HepG2 (cell line): ENCODE data around the gene SEMA4C. TPM values are rescaled to one million over a fixed set of nuclear protein-coding genes. Genes with fewer than 3 reads are reported as not detected.

Experiments used
- ATAC-seq: fragments of 200-7000 bp; cut with Tn5 transposase; 3 replicates; pipeline ENCODE4 v1.9.1; 2020; ENCODE audit warnings: mild to moderate bottlenecking, moderate library complexity
- BruUV-seq: library from RNA; stranded (reverse); fragments of 400-500 nt; replicated peaks from 2 replicates; lab custom pipeline; 2021; lab: Mats Ljungman, UMichigan
- CTCF ChIA-PET: fragments of 300-600 bp; formaldehyde crosslinking; extraction: SDS; loops from one replicate; lab custom pipeline; 2021; ENCODE audit warnings: low total read pairs, inconsistent platforms, low intra/inter-chr PET ratio; lab: Yijun Ruan, JAX
- POLR2A ChIA-PET: fragments of 350-600 bp; sonication (Branson Sonifier 250); formaldehyde crosslinking; loops from one replicate; lab custom pipeline; 2020; ENCODE audit warnings: antibody characterized with exemption, inconsistent platforms; lab: Yijun Ruan, JAX
- DNase-seq: peaks from one replicate; pipeline ENCODE4 v3.0.0-alpha.2; 2015; ENCODE audit warnings: low spot score
- FAIRE-seq: peaks from 3 replicates; lab custom pipeline; 2011; peaks lifted over from hg19 to GRCh38; lab: Jason Lieb, UNC
- H2AFZ ChIP-seq: one replicate; pipeline ENCODE4 v1.6.1; 2011; ENCODE audit warnings: low read length, inconsistent platforms
- H3K27ac ChIP-seq: fragments of 300-600 bp; 3 replicates; pipeline ENCODE4 v1.8.0; 2011; ENCODE audit warnings: mixed run types, mild to moderate bottlenecking, mixed read lengths, low read length, inconsistent platforms; ENCODE audit not compliant: insufficient read depth; ENCODE audit errors: extremely low read length
- H3K27me3 ChIP-seq, 2 experiments: fragments of 200-600 bp in 1 of 2; 2 replicates in 1 of 2; 3 replicates in 1 of 2; pipeline versions ENCODE4 v1.6.0 to v1.8.0; 2011; ENCODE audit warnings: low read length in 2 of 2, mild to moderate bottlenecking in 2 of 2, moderate library complexity in 2 of 2, inconsistent platforms in 1 of 2; ENCODE audit not compliant: insufficient read depth in 2 of 2, control insufficient read depth in 1 of 2
- H3K36me3 ChIP-seq, 2 experiments: fragments of 200-600 bp in 1 of 2; replicated peaks in 1 of 2; 2 replicates in 1 of 2; 3 replicates in 1 of 2; pipeline versions ENCODE4 v1.5.1 to v1.8.0; 2011; ENCODE audit warnings: low read length in 2 of 2, inconsistent platforms in 1 of 2; ENCODE audit not compliant: insufficient read depth in 2 of 2, control insufficient read depth in 1 of 2
- H3K4me1 ChIP-seq: 2 replicates; pipeline ENCODE4 v1.5.1; 2012; ENCODE audit warnings: low read length, inconsistent platforms; ENCODE audit not compliant: insufficient read depth
- H3K4me2 ChIP-seq: 2 replicates; pipeline ENCODE4 v1.6.0; 2011; ENCODE audit warnings: low read depth, low read length, inconsistent platforms
- H3K4me3 ChIP-seq, 3 experiments: fragments of 200-600 bp in 1 of 3; sonication (generic), shearing (Covaris generic) in 1 of 3; replicated peaks in 1 of 3; 2 replicates each; pipeline ENCODE4 v1.5.1; 2011 to 2016; ENCODE audit warnings: low read length in 3 of 3, inconsistent platforms in 2 of 3, low read depth in 2 of 3, mild to moderate bottlenecking in 2 of 3, control low read depth in 1 of 3, mixed read lengths in 1 of 3; ENCODE audit not compliant: insufficient read depth in 1 of 3
- H3K79me2 ChIP-seq: one replicate; pipeline ENCODE4 v1.6.1; 2011; ENCODE audit warnings: low read length, inconsistent platforms; ENCODE audit not compliant: insufficient read depth
- H3K9ac ChIP-seq: 2 replicates; pipeline ENCODE4 v1.6.0; 2011; ENCODE audit warnings: mild to moderate bottlenecking, low read depth, low read length, inconsistent platforms; ENCODE audit not compliant: insufficient read depth
- H3K9me3 ChIP-seq: 2 replicates; pipeline ENCODE4 v1.5.1; 2012; ENCODE audit warnings: mild to moderate bottlenecking, low read length
- H4K20me1 ChIP-seq: 2 replicates; pipeline ENCODE4 v1.6.0; 2011; ENCODE audit warnings: inconsistent platforms, mild to moderate bottlenecking, low read length, moderate library complexity; ENCODE audit not compliant: insufficient read depth
- HES4 ChIP-seq: sonication (generic); formaldehyde crosslinking; IDR thresholded peaks from 2 replicates; pipeline ENCODE4 v1.9.0; 2021; ENCODE audit warnings: mild to moderate bottlenecking, missing genetic modification reagents, borderline replicate concordance
- LCORL ChIP-seq, 2 experiments: fragments of 450-650 bp in 1 of 2; sonication (generic) in 1 of 2; formaldehyde crosslinking in 1 of 2; IDR thresholded peaks; 2 replicates each; pipeline versions ENCODE4 v1.5.0 to v1.6.1; 2017 to 2020; ENCODE audit warnings: antibody characterized with exemption in 1 of 2, missing genetic modification reagents in 1 of 2
- PHF8 ChIP-seq: sonication (generic); formaldehyde crosslinking; IDR thresholded peaks from 2 replicates; pipeline ENCODE4 v1.5.0; 2020; ENCODE audit warnings: missing genetic modification reagents
- POLR2A ChIP-seq, 2 experiments: IDR thresholded peaks; 2 replicates each; pipeline ENCODE4 v1.6.1; 2011; ENCODE audit warnings: low read depth in 2 of 2, low read length in 2 of 2, mild to moderate bottlenecking in 1 of 2, moderate library complexity in 1 of 2; ENCODE audit not compliant: insufficient read depth in 1 of 2
- POLR2AphosphoS5 ChIP-seq: IDR thresholded peaks from 2 replicates; pipeline ENCODE4 v1.6.1; 2012; ENCODE audit warnings: low read depth, low read length
- RARG ChIP-seq: sonication (generic); formaldehyde crosslinking; IDR thresholded peaks from 2 replicates; pipeline ENCODE4 v1.4.0; 2020; ENCODE audit warnings: low read depth, mild to moderate bottlenecking, missing genetic modification reagents
- RBAK ChIP-seq: sonication (generic); formaldehyde crosslinking; IDR thresholded peaks from 2 replicates; pipeline ENCODE4 v1.5.1; 2020; ENCODE audit warnings: mild to moderate bottlenecking, missing genetic modification reagents
- TRIM22 ChIP-seq: fragments of 450-650 bp; IDR thresholded peaks from 2 replicates; pipeline ENCODE4 v1.6.1; 2017
- ZBTB7A ChIP-seq: sonication (generic); formaldehyde crosslinking; IDR thresholded peaks from 2 replicates; pipeline ENCODE4 v1.8.0; 2022; ENCODE audit warnings: mild to moderate bottlenecking, missing genetic modification reagents
- WGBS: methylation state at CpG from one replicate; pipeline ENCODE4 v1.1.6; 2017; ENCODE audit warnings: low lambda C conversion rate; 5-methylcytosine and 5-hydroxymethylcytosine counted together
- in situ Hi-C: cut with HindIII; loops from 2 replicates; pipeline ENCODE4 v1.10.0; 2017; ENCODE audit warnings: low pct_unique_long_range_greater_than_20kb; ENCODE audit not compliant: extremely low pct_ligation_motif_present
- intact Hi-C: fragments of 100-400 bp; cut with micrococcal nuclease; formaldehyde crosslinking; loops from one replicate; pipeline ENCODE4 v1.10.0; 2022; ENCODE audit not compliant: unreplicated experiment
- polyA plus RNA-seq, 8 experiments: library from polyadenylated mRNA; depleted of rRNA in 3 of 8; stranded (reverse) in 7 of 8; unstranded in 1 of 8; fragments of >200 nt; fragmentation: Illumina TruSeq in 4 of 8; extraction: Trizol in 4 of 8; gene quantifications; 2 replicates each; pipeline versions ENCODE4 v1.2.1 to v1.2.3, GENCODE V29; 2011 to 2016; ENCODE audit warnings: low read depth in 4 of 8, missing spikeins in 1 of 8, mixed read lengths in 1 of 8; ENCODE audit not compliant: insufficient read depth in 1 of 8
- total RNA-seq, 5 experiments: library from RNA; depleted of rRNA; stranded (reverse); fragments of >200 nt; fragmentation: Illumina TruSeq; extraction: Trizol; gene quantifications; 2 replicates each; pipeline ENCODE4 v1.2.3, GENCODE V29; 2016; ENCODE audit warnings: low read depth in 1 of 5
- TF ChIP-seq, protein P1 (sequence below): sonication (generic); formaldehyde crosslinking; IDR thresholded peaks from 2 replicates; pipeline ENCODE4 v1.5.1; 2020; ENCODE audit warnings: mild to moderate bottlenecking, missing genetic modification reagents, moderate library complexity

The SEMA4C gene
- total and polyA plus RNA-seq, 2 of the 13 experiments (the other 11 are each of a cell fraction or from before 2014, with no cell fraction given): 25.9 to 46.6 TPM

- no TSS peak for BruUV-seq
- H3K27ac ChIP-seq: peak overlapping the region; percentile 5
- H3K9me3 ChIP-seq: no peaks in the 10 kb centered on the region
- H4K20me1 ChIP-seq: peaks cover 72% of the 10 kb centered on the region
- ATAC-seq (no peak), DNase-seq (no peak), FAIRE-seq (no peak)
- H3K4me3 ChIP-seq: no peak overlapping the region
- peaks cover 68% of the 10 kb centered on the region for H3K4me1 ChIP-seq
- H3K79me2 ChIP-seq: peaks cover 79% of the 10 kb centered on the region
- 91% methylated on average over 4 of the region's 4 CpGs for WGBS
- no peak overlapping the region for H2AFZ ChIP-seq
- no peak overlapping the region for H3K4me2 ChIP-seq
- H3K9ac ChIP-seq: no peak overlapping the region
- intact Hi-C loops: no loop called here
- 0 out of 2 replicates have a peak, but pooled peaks have one; percentile 39 for TF ChIP-seq POLR2AphosphoS5
- no peak for TF ChIP-seq ZBTB7A
- TF ChIP-seq POLR2A (IDR thresholded peaks at IDR 0.05; ENCODE audit: insufficient read depth in 1 of 2, low read depth in 2 of 2, low read length in 2 of 2): peak in 1 of 2 experiments; percentile 5; a peak in 1 of 4 replicates
- TF ChIP-seq RARG (CRISPR knock-in tag): no peak
- ChIA-PET CTCF (no interaction called here), POLR2A (interaction anchor here (1.0 to 1.1 kb wide), 2 partner anchors 35 to 59 kb away, joined by 3 read pairs; partner anchors contain the start of gene ANKRD39)
- in situ Hi-C loops: no loop called here
- H3K36me3 ChIP-seq: peaks cover 24 to 67% of the 10 kb centered on the region in 2 experiments
- H3K27me3 ChIP-seq: no peaks in the 10 kb centered on the region
Observed at GRCh38 chr2:96822786-96823185, 47.1 kb downstream of the SEMA4C start.

GRCh38 chr2:96821113-96821675 is 48.7 kb downstream of the SEMA4C start:
- intact Hi-C loops: no loop called here
- 79% methylated on average over 11 of the region's 11 CpGs for WGBS
- no peak for DNase-seq
- H3K36me3 ChIP-seq: peaks cover 16 to 54% of the 10 kb centered on the region in 2 experiments
- BruUV-seq: no TSS peak
- H3K27ac ChIP-seq: peak overlapping the region; percentile 83
- no peaks in the 10 kb centered on the region; a peak in 1 of 5 replicates for H3K27me3 ChIP-seq
- peak overlapping the region in 1 of 3 experiments; percentile 91; a peak in 3 of 6 replicates for H3K4me3 ChIP-seq
- H3K4me1 ChIP-seq: peaks cover 72% of the 10 kb centered on the region
- peak overlapping the region; percentile 42; the same call in 1 of the 2 replicates for H3K9ac ChIP-seq
- in situ Hi-C loops: no loop called here
- H3K4me2 ChIP-seq: peak overlapping the region; percentile 100
- ATAC-seq: no peak
- CTCF ChIA-PET: no interaction called here
- peaks cover 89% of the 10 kb centered on the region for H3K79me2 ChIP-seq
- no peaks in the 10 kb centered on the region for H3K9me3 ChIP-seq
- no peak for FAIRE-seq
- H2AFZ ChIP-seq: no peak overlapping the region
- H4K20me1 ChIP-seq: peaks cover 81% of the 10 kb centered on the region
- POLR2A ChIA-PET: interaction anchor here (0.6 to 7.4 kb wide), 6 partner anchors 11 to 60 kb away, joined by 3 to 99 read pairs (median 3); partner anchors contain the start of genes ANKRD39 and CNNM4
- TF ChIP-seq PHF8 (CRISPR knock-in tag) (no peak), TRIM22 (no peak), LCORL (IDR thresholded peaks at IDR 0.05) (no peak), LCORL (CRISPR knock-in tag; IDR thresholded peaks at IDR 0.05) (no peak), HES4 (CRISPR knock-in tag) (no peak), RBAK (CRISPR knock-in tag) (no peak)
- TF ChIP-seq, protein P1, sequence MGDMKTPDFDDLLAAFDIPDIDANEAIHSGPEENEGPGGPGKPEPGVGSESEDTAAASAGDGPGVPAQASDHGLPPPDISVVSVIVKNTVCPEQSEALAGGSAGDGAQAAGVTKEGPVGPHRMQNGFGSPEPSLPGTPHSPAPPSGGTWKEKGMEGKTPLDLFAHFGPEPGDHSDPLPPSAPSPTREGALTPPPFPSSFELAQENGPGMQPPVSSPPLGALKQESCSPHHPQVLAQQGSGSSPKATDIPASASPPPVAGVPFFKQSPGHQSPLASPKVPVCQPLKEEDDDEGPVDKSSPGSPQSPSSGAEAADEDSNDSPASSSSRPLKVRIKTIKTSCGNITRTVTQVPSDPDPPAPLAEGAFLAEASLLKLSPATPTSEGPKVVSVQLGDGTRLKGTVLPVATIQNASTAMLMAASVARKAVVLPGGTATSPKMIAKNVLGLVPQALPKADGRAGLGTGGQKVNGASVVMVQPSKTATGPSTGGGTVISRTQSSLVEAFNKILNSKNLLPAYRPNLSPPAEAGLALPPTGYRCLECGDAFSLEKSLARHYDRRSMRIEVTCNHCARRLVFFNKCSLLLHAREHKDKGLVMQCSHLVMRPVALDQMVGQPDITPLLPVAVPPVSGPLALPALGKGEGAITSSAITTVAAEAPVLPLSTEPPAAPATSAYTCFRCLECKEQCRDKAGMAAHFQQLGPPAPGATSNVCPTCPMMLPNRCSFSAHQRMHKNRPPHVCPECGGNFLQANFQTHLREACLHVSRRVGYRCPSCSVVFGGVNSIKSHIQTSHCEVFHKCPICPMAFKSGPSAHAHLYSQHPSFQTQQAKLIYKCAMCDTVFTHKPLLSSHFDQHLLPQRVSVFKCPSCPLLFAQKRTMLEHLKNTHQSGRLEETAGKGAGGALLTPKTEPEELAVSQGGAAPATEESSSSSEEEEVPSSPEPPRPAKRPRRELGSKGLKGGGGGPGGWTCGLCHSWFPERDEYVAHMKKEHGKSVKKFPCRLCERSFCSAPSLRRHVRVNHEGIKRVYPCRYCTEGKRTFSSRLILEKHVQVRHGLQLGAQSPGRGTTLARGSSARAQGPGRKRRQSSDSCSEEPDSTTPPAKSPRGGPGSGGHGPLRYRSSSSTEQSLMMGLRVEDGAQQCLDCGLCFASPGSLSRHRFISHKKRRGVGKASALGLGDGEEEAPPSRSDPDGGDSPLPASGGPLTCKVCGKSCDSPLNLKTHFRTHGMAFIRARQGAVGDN: no peak
